Measurements from ENCODE around the gene SPDYE2.
"Not testable (repeated sequence)": the region's sequence is repeated elsewhere in the genome, so short reads cannot be mapped to it uniquely, and the experiment has no call there.

SPDYE2 gene

DNA sequence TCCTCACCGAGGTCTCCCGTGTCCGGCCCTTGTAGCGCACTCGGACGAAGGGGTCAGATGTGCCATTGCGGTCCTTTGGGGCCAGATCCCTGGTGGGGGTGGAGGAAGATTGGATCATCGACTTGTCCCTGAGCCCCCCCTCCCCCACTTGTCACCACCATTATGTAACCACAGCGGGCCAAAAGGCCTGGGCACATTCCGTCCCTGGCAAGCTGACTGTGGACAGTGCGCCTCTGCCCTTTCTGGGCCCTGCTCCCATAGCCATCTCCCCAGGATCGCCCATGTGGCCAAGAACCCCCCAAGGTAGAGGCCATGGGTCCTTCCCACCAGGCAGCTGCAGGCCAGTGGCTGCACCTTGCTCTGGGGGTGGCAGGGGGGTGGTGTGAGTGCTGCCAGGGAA is 51.3 kb downstream of the SPDYE2 start:
- H3K4me3 ChIP-seq (ENCODE audit: low read depth in 1 of 2, low read length in 1 of 2); H3K36me3 ChIP-seq; H3K27ac ChIP-seq; H3K27me3 ChIP-seq; H3K4me1 ChIP-seq (ENCODE audit: control insufficient read depth in 1 of 2, insufficient read depth in 1 of 2, low read depth in 1 of 2, low read length in 1 of 2); H3K9me3 ChIP-seq: not testable (repeated sequence)

DNA sequence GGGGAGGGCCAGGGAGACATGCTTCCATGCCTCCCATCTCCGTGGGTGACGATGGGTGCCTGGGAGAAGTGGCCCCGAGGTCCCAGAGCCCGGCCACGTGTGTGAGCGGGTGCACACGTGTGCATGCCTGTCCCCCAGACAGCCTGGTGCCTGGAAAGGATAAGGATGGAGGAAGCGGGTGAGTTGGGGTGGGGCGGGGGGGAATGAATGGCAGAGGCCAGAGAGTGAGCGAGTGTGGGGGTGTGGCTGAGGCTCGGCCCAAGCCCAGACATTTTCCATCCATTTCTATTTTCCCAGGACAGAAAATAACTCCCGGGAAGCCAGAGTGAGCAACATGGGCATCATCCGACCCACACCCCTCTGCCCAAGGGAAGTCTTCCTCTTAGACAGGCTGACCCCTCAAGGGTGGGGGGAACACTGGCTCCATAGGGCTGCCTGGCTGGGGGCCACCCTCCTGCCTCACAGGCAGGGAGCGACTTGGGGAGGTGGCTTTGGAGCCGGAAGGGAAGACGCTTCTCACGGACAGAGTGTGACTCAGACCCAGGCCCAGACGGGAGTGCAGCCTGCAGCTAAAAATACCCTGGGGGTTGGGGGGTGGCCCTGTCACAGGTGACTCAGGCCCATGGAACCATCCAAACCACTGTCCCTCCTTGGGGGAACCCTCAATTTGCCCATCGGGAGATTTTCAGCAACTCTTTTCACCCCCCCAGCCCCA is 53.6 kb downstream of the SPDYE2 start:
- H3K4me3 ChIP-seq (ENCODE audit: low read depth in 1 of 2, low read length in 1 of 2); H3K9me3 ChIP-seq; H3K27me3 ChIP-seq; H3K27ac ChIP-seq; H3K36me3 ChIP-seq; H3K4me1 ChIP-seq (ENCODE audit: control insufficient read depth in 1 of 2, insufficient read depth in 1 of 2, low read depth in 1 of 2, low read length in 1 of 2): not testable (repeated sequence)

- H3K36me3 ChIP-seq; H3K27me3 ChIP-seq; H3K4me3 ChIP-seq (ENCODE audit: low read depth in 1 of 2, low read length in 1 of 2); H3K9me3 ChIP-seq; H3K27ac ChIP-seq; H3K4me1 ChIP-seq (ENCODE audit: control insufficient read depth in 1 of 2, insufficient read depth in 1 of 2, low read depth in 1 of 2, low read length in 1 of 2): not testable (repeated sequence)
Measured at GRCh38 chr7:102606848-102607247, 55.8 kb downstream of the SPDYE2 start.

DNA sequence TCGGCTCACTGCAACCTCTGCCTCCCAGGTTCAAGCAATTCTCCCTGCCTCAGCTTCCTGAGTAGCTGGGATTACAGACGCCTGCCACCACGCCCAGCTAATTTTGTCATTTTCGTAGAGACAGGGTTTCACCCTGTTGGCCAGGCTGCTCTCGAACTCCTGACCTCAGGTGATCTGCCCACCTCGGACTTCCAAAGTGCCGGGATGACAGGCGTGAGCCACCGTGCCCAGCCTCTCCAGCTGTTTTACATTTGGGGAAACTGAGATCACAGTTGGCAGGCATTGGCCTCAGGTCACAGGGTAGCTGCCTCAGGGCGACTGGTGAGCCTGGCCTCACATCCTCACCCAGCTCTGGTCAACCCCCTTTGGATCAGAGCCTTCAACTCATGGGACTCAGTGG is 58.7 kb downstream of the SPDYE2 start:
- H3K9me3 ChIP-seq; H3K36me3 ChIP-seq; H3K4me1 ChIP-seq (ENCODE audit: control insufficient read depth in 1 of 2, insufficient read depth in 1 of 2, low read depth in 1 of 2, low read length in 1 of 2); H3K27ac ChIP-seq; H3K4me3 ChIP-seq (ENCODE audit: low read depth in 1 of 2, low read length in 1 of 2); H3K27me3 ChIP-seq: not testable (repeated sequence)

- H3K27me3 ChIP-seq; H3K4me1 ChIP-seq (ENCODE audit: control insufficient read depth in 1 of 2, insufficient read depth in 1 of 2, low read depth in 1 of 2, low read length in 1 of 2); H3K4me3 ChIP-seq (ENCODE audit: low read depth in 1 of 2, low read length in 1 of 2); H3K36me3 ChIP-seq; H3K27ac ChIP-seq; H3K9me3 ChIP-seq: not testable (repeated sequence)
Measured at GRCh38 chr7:102610441-102610840, 59.4 kb downstream of the SPDYE2 start.

- H3K4me3 ChIP-seq (ENCODE audit: low read depth in 1 of 2, low read length in 1 of 2); H3K9me3 ChIP-seq; H3K27me3 ChIP-seq; H3K4me1 ChIP-seq (ENCODE audit: control insufficient read depth in 1 of 2, insufficient read depth in 1 of 2, low read depth in 1 of 2, low read length in 1 of 2); H3K36me3 ChIP-seq; H3K27ac ChIP-seq: not testable (repeated sequence)
Measured at GRCh38 chr7:102611013-102611674, 60.1 kb downstream of the SPDYE2 start.

DNA sequence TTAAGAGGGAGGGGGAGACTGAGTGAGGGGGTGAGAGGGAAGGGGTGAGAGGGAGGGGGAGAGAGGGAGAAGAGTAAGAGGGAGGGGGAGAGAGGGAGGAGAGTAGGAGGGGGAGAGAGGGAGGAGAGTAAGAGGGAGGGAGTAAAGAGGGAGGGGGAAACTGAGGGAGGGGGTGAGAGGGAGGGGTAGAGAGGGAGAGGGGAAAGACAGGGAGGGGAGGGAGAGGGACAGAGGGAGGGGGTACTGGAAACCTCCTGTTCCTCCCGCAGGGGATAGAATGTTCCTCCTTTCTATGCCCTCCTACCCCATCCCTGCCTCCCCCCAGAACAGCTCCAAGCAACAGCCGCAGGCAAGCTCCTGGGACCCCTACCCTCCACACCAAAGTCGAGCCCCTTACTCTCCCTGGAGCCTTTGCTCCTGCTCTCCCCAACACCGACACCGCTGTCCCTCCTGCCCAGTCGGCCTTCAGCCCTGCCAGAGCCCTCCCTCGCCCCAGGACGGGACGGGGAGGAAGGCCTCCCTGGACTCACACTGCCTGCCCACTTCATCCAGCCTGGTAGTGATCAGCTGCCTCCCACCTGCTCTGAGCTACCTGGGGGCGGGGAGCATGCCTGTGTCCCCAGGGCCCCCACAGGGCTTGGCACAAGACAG is 60.8 kb downstream of the SPDYE2 start:
- H3K4me1 ChIP-seq (ENCODE audit: control insufficient read depth in 1 of 2, insufficient read depth in 1 of 2, low read depth in 1 of 2, low read length in 1 of 2); H3K27ac ChIP-seq; H3K9me3 ChIP-seq; H3K27me3 ChIP-seq; H3K36me3 ChIP-seq; H3K4me3 ChIP-seq (ENCODE audit: low read depth in 1 of 2, low read length in 1 of 2): not testable (repeated sequence)

Measured in neutrophil (primary cell).